Liver (tissue), 3 donors: ENCODE measurements around the gene BTBD9.

Experiments used
- CTCF ChIP-seq: fragments of 150-350 bp; IDR thresholded peaks from 2 replicates; pipeline ENCODE4 v1.5.1; 2017; ENCODE audit warnings: improper control_type of control experiment, low read depth, low read length; ENCODE audit not compliant: missing input control
- FOXA2 ChIP-seq: IDR thresholded peaks from 2 replicates; pipeline ENCODE4 v1.6.1; 2016; ENCODE audit warnings: antibody characterized with exemption
- GABPA ChIP-seq, 2 donors: IDR thresholded peaks in 1 of 2; conservative IDR thresholded peaks in 1 of 2; 2 replicates each; pipeline ENCODE4 v1.6.1; 2016; ENCODE audit warnings: antibody characterized with exemption in 2 of 2, mild to moderate bottlenecking in 1 of 2, moderate library complexity in 1 of 2
- MAX ChIP-seq: IDR thresholded peaks from 2 replicates; pipeline ENCODE4 v1.6.1; 2016; ENCODE audit warnings: antibody characterized with exemption
- RXRA ChIP-seq, 2 donors: IDR thresholded peaks; 2 replicates each; pipeline ENCODE4 v1.6.1; 2017 to 2018; ENCODE audit warnings: antibody characterized with exemption in 2 of 2, mild to moderate bottlenecking in 1 of 2
- TAF1 ChIP-seq: conservative IDR thresholded peaks from 2 replicates; pipeline ENCODE4 v1.6.1; 2016; ENCODE audit warnings: antibody characterized with exemption, mild to moderate bottlenecking
- donor health status: healthy.
- donor health status: healthy.

- TF ChIP-seq TAF1 (no peak), RXRA (IDR thresholded peaks at IDR 0.05) (no peak), FOXA2 (no peak), CTCF (no peak), GABPA (IDR thresholded peaks at IDR 0.05 in 1 of 2, conservative IDR thresholded peaks at IDR 0.05 in 1 of 2) (no peak), MAX (no peak)
Observed at GRCh38 chr6:38302838-38303237, 336.9 kb downstream of the BTBD9 start.
